Islet of Langerhans (tissue), 1 donor: ENCODE measurements around the gene ALK.

Experiments used
- FAIRE-seq: peaks from one replicate; lab custom pipeline; 2011; peaks lifted over from hg19 to GRCh38; lab: Jason Lieb, UNC

ALK gene

DNA sequence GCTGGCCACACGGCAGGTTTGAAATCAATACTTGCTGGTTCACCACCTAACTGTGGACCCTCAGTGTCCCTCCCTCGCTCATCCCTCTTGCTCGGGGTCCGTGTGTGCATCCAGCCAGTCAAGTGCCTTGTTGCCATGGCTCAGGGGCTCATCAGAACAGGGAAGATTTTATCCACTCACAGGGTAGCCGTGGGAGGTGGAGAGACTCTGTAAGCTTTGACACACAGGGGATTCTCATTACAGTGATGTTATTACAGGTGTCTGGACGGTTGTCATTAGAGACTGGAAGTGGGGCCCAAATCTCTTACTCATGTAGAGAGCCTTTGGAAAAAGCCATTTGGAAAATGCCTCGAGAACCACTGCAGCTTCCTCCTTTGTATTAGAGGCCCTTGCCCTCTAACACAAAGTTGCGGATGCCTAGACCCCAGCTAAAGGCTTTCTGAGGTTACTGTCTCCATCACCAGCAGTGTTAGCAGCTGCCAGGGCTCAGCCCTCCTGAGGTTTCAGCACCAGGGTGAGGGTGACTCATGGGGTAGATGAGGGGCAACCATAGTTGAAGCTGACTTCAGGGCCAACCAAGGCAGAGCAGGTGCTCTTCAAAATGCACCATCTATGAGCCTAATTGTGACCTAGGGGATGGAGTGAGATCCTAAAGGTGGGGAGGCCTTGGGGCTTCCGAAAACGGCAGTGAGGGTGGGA is 610.6 kb downstream of the ALK start:
- FAIRE-seq, result no peak

- FAIRE-seq, result no peak
Observed at GRCh38 chr2:29309090-29310029, 612.0 kb downstream of the ALK start.

DNA sequence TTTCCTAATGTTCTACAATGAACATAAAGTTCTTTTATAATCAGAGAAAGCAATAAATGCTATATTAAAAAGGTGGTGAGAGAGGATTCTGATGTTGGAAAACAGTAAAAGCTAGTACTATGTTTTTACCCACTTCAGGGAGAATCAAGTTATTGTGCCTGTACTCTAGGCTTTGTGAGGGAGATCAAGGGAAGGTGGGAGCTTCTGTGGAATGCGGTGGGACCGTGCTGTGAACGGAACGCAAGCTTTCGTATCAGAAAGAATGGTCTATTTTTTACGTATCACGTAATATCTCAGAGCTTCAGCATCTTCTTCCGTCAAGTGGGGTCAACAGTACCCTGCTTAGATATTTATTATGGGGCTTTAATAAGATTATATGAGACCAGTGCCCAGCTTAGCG is 613.0 kb downstream of the ALK start:
- no peak for FAIRE-seq

GRCh38 chr2:29307519-29307918 is 613.9 kb downstream of the ALK start:
- peak; percentile 97 for FAIRE-seq

DNA sequence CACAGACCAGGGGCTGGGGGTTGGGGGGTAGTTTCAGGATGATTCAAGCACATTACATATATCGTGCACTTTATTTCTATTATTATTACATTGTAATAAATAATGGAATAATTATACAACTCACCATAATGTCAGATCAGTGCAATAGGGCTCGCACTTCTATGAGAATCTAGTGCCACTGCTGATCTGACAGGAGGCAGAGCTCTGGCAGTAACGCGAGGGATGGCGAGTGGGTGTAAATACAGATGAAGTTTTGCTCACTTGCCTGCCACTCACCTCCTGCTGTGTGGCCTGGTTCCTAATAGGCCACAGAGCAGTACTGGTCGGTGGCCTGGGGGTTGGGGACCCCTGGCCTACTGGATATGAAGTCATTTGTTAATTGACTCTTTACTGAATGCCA is 615.6 kb downstream of the ALK start:
- FAIRE-seq, result no peak

DNA sequence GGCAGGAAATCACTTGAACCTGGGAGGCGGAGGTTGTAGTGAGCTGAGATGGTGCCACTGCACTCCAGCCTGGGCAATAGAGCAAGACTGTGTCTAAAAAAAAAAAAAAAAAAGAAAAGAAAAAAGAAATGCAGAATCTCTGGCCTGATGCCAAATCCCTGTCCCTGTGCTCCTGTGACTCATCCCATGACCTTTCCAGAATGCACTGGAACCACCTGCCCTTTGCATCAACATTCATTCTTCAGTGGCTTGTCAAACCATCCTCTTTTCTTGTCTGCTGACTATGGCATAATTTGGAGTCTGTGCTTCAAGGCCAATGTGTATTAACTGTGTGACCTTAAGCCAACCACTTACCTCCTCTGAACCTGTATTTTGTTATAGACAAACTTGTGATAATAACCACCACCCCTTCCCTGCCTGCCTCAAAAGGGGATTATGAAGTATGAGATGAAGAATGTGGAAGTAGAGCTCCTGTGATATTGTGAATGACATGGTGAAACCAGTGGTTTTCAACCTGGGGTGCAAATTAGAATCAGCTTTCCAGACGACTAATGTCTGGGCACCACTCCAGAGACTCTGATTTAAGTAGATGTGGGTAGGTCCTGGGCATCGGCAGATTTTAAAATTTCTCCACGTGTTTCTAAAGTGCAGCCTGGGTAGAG is 616.9 kb downstream of the ALK start:
- FAIRE-seq, result no peak

DNA sequence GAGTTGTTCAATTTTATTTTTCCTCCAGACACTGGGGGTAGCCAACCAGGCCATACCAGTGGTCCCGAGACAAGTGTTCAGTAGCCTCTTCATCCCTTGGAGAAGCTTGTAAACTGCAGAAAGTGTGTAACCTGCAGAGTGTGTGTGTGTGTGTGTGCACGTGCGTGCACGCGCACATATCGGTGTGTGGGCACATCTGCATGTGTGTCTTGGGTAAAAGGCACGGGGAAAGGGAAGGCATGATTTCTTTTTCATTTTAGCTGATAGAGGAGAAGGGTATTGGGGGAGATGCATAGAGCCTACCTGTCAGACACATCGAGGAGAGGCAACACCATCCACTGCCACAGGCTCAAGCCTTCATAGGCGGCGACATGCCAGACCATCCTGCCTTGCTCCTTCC is 624.8 kb downstream of the ALK start:
- FAIRE-seq, result no peak

DNA sequence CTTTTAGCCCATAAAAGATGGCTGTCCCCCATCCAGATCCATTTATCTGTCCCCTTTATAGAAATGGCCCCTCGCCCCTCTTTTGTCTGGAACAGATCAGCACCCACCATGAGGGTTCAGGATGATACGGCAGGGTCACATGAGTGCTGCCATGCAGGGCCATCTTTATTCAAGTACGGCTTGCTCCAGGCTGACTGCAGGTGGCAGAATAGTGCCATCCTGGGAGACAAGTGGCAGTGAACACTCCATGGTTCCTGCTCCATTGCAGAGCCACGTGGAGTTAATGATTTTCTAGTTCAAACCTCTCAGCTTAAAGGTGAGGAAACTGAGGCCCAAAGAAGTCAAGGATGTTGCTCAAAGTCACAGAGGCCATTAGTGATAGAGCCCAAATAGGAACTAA is 625.5 kb downstream of the ALK start:
- peak; percentile 51 for FAIRE-seq

DNA sequence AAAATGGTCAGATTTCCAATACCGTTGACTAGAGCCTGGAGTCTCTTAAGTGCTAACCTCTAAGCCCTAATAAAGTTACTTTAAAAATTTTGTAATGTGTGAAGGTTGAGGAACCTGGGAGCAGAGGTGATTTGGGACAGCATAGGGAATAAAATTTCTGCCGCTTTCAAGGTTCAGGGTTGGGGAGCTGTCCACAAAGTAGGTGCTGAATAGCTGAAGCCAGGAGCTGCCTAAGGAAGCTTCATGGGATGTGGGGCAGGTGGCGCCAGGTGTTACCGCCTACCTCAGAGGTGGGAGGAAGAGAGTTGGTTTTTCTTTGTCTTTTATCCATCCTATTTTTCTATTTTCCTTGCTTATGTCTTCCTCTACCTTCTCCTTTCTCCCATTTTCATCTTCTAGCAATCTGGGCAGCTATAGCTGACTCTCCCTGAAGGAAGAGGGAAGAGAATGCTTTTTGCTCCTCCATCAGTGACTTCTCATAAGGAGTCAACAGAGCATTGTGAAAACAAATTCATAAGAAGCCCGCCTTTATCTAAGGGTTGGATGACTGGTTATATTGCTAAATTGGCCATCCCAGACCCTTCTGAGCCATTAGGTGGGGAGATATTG is 627.5 kb downstream of the ALK start:
- no peak for FAIRE-seq

- FAIRE-seq, result no peak
Observed at GRCh38 chr2:29290293-29291047, 630.9 kb downstream of the ALK start.

DNA sequence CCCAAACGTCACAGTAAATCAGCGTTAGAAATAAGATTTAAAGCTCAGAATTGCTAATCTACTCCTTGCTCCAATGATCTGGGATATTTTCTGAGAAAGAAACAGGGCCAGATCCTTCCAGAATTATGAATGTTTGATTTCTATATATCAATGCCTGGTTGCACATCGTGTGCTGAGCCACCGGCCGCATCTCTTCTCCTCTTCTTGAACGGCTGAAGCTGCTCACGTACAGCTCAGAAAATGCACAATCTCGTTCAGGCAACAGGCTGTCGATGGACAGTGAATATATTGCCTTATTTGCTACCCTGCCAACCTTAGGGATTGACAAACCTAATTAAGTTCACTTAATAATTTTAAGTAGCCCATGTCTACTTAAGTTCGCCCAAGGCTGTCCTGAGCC is 636.7 kb downstream of the ALK start:
- FAIRE-seq, result no peak

- FAIRE-seq, result no peak
Observed at GRCh38 chr2:29281916-29282247, 639.5 kb downstream of the ALK start.

- FAIRE-seq, result no peak
Observed at GRCh38 chr2:29281086-29281915, 640.1 kb downstream of the ALK start.

DNA sequence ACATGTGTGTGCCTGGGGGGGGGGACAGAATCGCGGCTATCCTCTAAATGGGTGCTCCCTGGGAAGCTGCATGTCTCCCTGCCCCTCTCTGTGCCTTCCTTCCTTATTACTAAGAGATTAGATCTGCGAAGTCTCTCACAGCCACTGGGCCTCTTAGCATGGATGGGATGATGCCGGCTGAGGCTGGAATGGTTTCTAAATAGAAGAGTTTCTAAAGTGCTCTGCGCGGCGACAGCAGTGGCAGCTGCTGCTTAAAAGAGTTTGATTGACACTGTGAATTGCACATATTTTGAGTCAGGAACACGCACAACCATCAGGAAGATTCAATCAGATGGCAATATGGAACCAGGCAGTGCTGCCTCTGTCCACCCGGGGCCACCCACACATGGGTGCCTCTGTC is 642.4 kb downstream of the ALK start:
- FAIRE-seq, result no peak

DNA sequence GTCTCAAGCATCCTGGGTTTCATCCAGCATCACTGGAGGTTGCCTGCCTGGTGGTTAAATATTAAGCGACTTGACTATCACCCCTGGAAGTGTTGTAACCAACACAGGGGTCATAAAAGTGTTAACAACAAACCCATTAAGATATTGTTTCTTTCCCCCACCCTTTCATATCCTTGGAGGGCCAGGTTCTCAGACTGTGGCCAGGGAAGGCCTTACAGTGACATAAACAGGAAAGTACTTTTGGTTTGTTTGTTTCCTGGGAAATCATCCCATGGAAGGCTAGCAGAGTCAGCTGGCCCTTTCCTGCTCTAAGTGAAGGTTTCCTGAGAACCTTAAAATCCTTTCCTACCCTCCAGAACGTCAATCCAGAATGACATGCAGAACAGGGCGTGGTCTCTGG is 645.2 kb downstream of the ALK start:
- FAIRE-seq, result no peak

DNA sequence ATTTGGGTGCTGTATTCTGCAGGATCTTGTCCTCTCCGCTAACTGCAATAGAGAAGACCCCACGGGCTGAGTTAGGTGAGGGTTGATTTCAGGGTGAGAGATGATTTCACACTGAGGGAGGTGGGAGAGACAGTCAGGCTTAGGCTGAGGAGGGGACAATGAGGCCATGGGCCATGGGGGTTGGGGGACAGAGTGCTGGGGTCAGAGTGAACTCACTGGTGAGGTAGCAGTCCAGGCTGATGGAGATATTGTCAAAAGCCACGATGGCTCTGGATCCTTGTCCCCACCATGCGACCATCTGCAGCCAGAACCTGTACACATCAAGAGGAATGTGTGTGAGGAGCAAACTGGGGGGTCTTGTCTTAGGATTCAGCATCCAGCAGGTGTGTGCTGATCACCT is 646.2 kb downstream of the ALK start:
- no peak for FAIRE-seq

GRCh38 chr2:29273685-29274611 is 647.4 kb downstream of the ALK start:
- no peak for FAIRE-seq

DNA sequence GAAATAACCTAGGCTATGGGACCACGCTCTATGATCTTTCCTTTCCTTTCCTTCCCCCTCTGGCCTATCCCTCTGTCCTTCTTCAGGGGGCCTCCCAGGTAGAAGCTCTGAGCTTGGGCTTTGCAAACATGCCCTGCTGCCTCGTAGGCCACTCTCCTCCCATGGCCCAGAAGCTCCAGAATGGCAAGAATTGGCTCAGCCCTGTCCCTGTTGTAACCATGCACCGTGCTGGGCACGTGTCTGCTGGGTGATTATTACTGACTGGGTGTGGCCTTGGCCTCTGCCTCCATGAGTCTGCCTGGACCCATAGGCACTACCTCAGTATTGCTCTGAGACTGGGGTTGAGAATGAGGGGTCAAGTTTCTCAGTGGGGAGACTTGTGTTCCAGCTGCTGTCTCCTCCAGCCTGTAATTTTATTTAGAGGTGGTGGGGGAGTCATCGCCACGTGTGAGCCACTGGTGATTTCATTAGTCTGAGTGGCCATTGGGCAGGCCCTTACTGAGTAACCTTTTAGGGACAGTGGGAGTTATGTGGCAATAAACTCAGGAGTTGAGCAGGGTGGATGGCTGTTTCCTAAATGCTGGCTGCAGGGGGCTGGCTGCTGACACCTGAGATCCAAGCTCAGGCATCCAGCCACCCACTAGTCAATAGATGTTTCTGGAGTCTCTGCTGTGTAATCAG is 648.2 kb downstream of the ALK start:
- FAIRE-seq, result no peak

- no peak for FAIRE-seq
Observed at GRCh38 chr2:29272311-29272710, 649.1 kb downstream of the ALK start.
